ENCODE data around the gene SPSB4. TPM values are rescaled to one million over a fixed set of nuclear protein-coding genes. Genes with fewer than 3 reads are reported as not detected.

Gene SPSB4
- total and polyA plus RNA-seq, 10 of the 15 experiments (the other 5 are each of a cell fraction or from before 2014, with no cell fraction given): not detected

GRCh38 chr3:141064255-141064926 lies 13.2 kb downstream of the SPSB4 start (continued):
- TF ChIP-seq ZBTB4 (CRISPR knock-in tag; IDR thresholded peaks at IDR 0.05) (no peak), TCF7 (IDR thresholded peaks at IDR 0.05; ENCODE audit: borderline replicate concordance) (no peak), RBBP5 (conservative IDR thresholded peaks at IDR 0.05) (no peak), CEBPB (IDR thresholded peaks at IDR 0.05; ENCODE audit: borderline replicate concordance in 1 of 2, low read depth in 2 of 2, low read length in 2 of 2) (no peak), KAT2A (conservative IDR thresholded peaks at IDR 0.05; ENCODE audit: control insufficient read depth, low read depth, low read length) (no peak), LARP7 (IDR thresholded peaks at IDR 0.05) (no peak), MEF2B (IDR thresholded peaks at IDR 0.05; ENCODE audit: partially characterized antibody, poor library complexity, severe bottlenecking) (no peak), RB1 (IDR thresholded peaks at IDR 0.05; ENCODE audit: borderline replicate concordance) (no peak), NR2C2 (IDR thresholded peaks at IDR 0.05; ENCODE audit: borderline replicate concordance, control insufficient read depth, insufficient read length, low read depth) (no peak), GABPA (IDR thresholded peaks at IDR 0.05; ENCODE audit: low read depth) (no peak)

GRCh38 chr3:141065258-141065657 lies 14.1 kb downstream of the SPSB4 start:
- TF ChIP-seq POLR2AphosphoS2 (IDR thresholded peaks at IDR 0.05; ENCODE audit: low read depth, low read length) (no peak), E4F1 (IDR thresholded peaks at IDR 0.05; ENCODE audit: borderline replicate concordance, partially characterized antibody) (no peak)
- ChIA-PET RAD21 (ENCODE audit: unreplicated experiment) (no interaction called here), POLR2A (no interaction called here), CTCF (no interaction called here), SMC1A (ENCODE audit: uncharacterized antibody, unreplicated experiment) (no interaction called here)
- ATAC-seq (no peak), FAIRE-seq (no peak), DNase-seq (ENCODE audit: low read depth, low spot score) (no peak)
- Histone ChIP-seq H2AFZ (ENCODE audit: control insufficient read depth, low read depth, low read length) (no peak overlapping the region), H3K27ac (ENCODE audit: control insufficient read depth, insufficient read depth) (no peak overlapping the region), H4K20me1 (ENCODE audit: control insufficient read depth, insufficient read depth) (no peaks in the 10 kb centered on the region), H3K4me1 (ENCODE audit: control insufficient read depth, insufficient read depth, low read length) (no peaks in the 10 kb centered on the region), H3K4me2 (ENCODE audit: control insufficient read depth, insufficient read depth) (no peak overlapping the region), H3K4me3 (no peak overlapping the region), H3K27me3 (replicated peaks in 1 of 2; ENCODE audit: control insufficient read depth in 2 of 2, insufficient read depth in 2 of 2, low read length in 1 of 2) (no peaks in the 10 kb centered on the region; a peak in 3 of 4 replicates), H3K36me3 (ENCODE audit: control insufficient read depth in 2 of 2, insufficient read depth in 2 of 2, low read length in 1 of 2) (no peaks in the 10 kb centered on the region), H3K79me2 (ENCODE audit: control insufficient read depth, insufficient read depth, low read length) (no peaks in the 10 kb centered on the region), H3K9ac (ENCODE audit: control insufficient read depth, insufficient read depth, low read length) (no peak overlapping the region), H3K9me3 (replicated peaks; ENCODE audit: control insufficient read depth, insufficient read depth, low read length) (no peaks in the 10 kb centered on the region)
- 53% methylated on average over 4 of the region's 4 CpGs for WGBS (ENCODE audit: insufficient coverage, insufficient replicate concordance, low lambda C conversion rate, missing lambda C conversion rate)
- BruUV-seq (replicated peaks): no TSS peak
- in situ Hi-C loops (cut with MboI): no loop called here
- intact Hi-C loops (cut with micrococcal nuclease; ENCODE audit: unreplicated experiment): no loop called here

Data from GM12878 (cell line).